Caco-2 (cell line): ENCODE data around the gene KHSRP. TPM values are rescaled to one million over a fixed set of nuclear protein-coding genes. Genes with fewer than 3 reads are reported as not detected.

Source experiments
- BruUV-seq: library from RNA; stranded (reverse); fragments of 400-500 nt; replicated peaks from 2 replicates; lab custom pipeline; 2021; lab: Mats Ljungman, UMichigan
- CTCF ChIA-PET: fragments of 300-600 bp; sonication (Branson Sonifier 250); formaldehyde crosslinking; loops from one replicate; lab custom pipeline; 2022; ENCODE audit warnings: antibody characterized with exemption; lab: Charles Lee
- POLR2A ChIA-PET: fragments of 300-600 bp; sonication (Branson Sonifier 250); formaldehyde crosslinking; loops from one replicate; lab custom pipeline; 2022; ENCODE audit warnings: antibody characterized with exemption; lab: Charles Lee
- DNase-seq, 2 experiments: peaks; one replicate each; pipeline versions ENCODE4 v3.0.0 to v3.0.0-alpha.2; 2020 to 2022
- H3K27me3 ChIP-seq: replicated peaks from 2 replicates; pipeline ENCODE4 v1.6.0; 2011; ENCODE audit warnings: low read length; ENCODE audit not compliant: control insufficient read depth, insufficient read depth
- H3K36me3 ChIP-seq: 2 replicates; pipeline ENCODE4 v1.5.1; 2011; ENCODE audit warnings: low read length; ENCODE audit not compliant: control insufficient read depth, insufficient read depth
- H3K4me1 ChIP-seq: fragments of 250-450 bp; sonication (Bioruptor Pico); 2 replicates; pipeline ENCODE4 v1.5.1; 2020; ENCODE audit warnings: mild to moderate bottlenecking
- H3K4me3 ChIP-seq: 2 replicates; pipeline ENCODE4 v1.5.1; 2011; ENCODE audit warnings: low read depth, mild to moderate bottlenecking, control low read depth, low read length
- H3K9me3 ChIP-seq: fragments of 250-450 bp; sonication (Bioruptor Pico); 2 replicates; pipeline ENCODE4 v1.5.1; 2020; ENCODE audit warnings: mild to moderate bottlenecking, moderate library complexity
- H3K27ac Mint-ChIP-seq: one replicate; pipeline ENCODE4 v1.8.0; 2022; ENCODE audit warnings: mixed read lengths; ENCODE audit not compliant: unreplicated experiment
- H3K27me3 Mint-ChIP-seq: one replicate; pipeline ENCODE4 v1.8.0; 2022; ENCODE audit warnings: mixed read lengths; ENCODE audit not compliant: insufficient read depth, unreplicated experiment
- H3K36me3 Mint-ChIP-seq: one replicate; pipeline ENCODE4 v1.8.0; 2022; ENCODE audit warnings: mild to moderate bottlenecking, mixed read lengths; ENCODE audit not compliant: insufficient read depth, unreplicated experiment
- H3K4me1 Mint-ChIP-seq: one replicate; pipeline ENCODE4 v1.8.0; 2022; ENCODE audit warnings: low read depth, mixed read lengths; ENCODE audit not compliant: unreplicated experiment
- H3K4me3 Mint-ChIP-seq: one replicate; pipeline ENCODE4 v1.8.0; 2022; ENCODE audit warnings: mild to moderate bottlenecking, moderate library complexity, mixed read lengths; ENCODE audit not compliant: unreplicated experiment
- H3K9me3 Mint-ChIP-seq: one replicate; pipeline ENCODE4 v1.8.0; 2022; ENCODE audit warnings: mixed read lengths; ENCODE audit not compliant: unreplicated experiment
- intact Hi-C: fragments of 100-400 bp; cut with micrococcal nuclease; formaldehyde crosslinking; loops from one replicate; pipeline ENCODE4 v1.10.0; 2022; ENCODE audit not compliant: unreplicated experiment
- total RNA-seq: library from RNA; stranded (reverse); gene quantifications from 2 replicates; pipeline ENCODE4 v1.2.3, GENCODE V29; 2022
- TF ChIP-seq, protein P1 (sequence below), 2 experiments: fragments of 200-600 bp in 1 of 2; IDR thresholded peaks; 1 replicate in 1 of 2; 2 replicates in 1 of 2; pipeline versions ENCODE4 v1.5.1 to v1.8.0; 2011 to 2022; ENCODE audit warnings: antibody characterized with exemption in 1 of 2, control low read depth in 1 of 2, inconsistent platforms in 1 of 2, low read depth in 1 of 2, low read length in 1 of 2, mild to moderate bottlenecking in 1 of 2, moderate library complexity in 1 of 2; ENCODE audit not compliant: insufficient read depth in 1 of 2, severe bottlenecking in 1 of 2, unreplicated experiment in 1 of 2

Gene KHSRP
- total RNA-seq, 1 experiment from 2014 or later = 610 TPM

DNA sequence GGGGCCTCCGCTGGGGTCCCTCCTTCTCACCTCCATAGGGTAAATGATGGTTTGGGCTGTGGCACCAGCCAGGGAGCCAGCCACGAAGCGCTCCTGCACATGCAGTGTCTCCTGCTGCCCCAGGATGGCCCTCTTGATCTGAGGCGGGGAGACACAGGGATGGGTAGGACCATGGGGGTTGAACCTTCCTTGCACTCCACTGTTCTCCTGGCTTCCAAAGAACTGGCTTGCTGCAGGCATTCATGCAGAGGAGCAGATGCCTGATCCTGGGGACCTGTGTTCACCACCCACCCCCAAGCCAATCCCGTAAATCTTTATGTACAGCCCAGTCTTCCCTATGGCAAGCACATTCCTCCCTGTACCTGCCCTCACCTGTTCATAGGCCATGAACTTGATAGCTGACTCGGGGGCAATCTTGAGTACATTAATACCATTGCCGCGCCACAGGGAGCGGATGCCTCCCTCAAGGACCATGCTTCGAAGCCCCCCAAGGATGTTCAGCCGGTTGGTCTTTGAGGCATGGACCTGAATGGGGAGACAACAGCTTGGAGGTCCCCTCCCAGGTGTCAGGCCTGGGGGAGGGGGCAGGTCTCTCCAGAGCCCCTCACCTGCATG is 29.4 kb upstream of the KHSRP start:
- H3K27me3 ChIP-seq = no peaks in the 10 kb centered on the region
- TF ChIP-seq, protein P1, sequence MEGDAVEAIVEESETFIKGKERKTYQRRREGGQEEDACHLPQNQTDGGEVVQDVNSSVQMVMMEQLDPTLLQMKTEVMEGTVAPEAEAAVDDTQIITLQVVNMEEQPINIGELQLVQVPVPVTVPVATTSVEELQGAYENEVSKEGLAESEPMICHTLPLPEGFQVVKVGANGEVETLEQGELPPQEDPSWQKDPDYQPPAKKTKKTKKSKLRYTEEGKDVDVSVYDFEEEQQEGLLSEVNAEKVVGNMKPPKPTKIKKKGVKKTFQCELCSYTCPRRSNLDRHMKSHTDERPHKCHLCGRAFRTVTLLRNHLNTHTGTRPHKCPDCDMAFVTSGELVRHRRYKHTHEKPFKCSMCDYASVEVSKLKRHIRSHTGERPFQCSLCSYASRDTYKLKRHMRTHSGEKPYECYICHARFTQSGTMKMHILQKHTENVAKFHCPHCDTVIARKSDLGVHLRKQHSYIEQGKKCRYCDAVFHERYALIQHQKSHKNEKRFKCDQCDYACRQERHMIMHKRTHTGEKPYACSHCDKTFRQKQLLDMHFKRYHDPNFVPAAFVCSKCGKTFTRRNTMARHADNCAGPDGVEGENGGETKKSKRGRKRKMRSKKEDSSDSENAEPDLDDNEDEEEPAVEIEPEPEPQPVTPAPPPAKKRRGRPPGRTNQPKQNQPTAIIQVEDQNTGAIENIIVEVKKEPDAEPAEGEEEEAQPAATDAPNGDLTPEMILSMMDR (IDR thresholded peaks at IDR 0.05; ENCODE audit: insufficient read depth in 1 of 2, low read depth in 1 of 2, low read length in 1 of 2, severe bottlenecking in 1 of 2, unreplicated experiment in 1 of 2) = no peak
- Mint-ChIP-seq H3K27me3 (no peaks in the 10 kb centered on the region), H3K27ac (no peak overlapping the region), H3K4me1 (peaks cover 7% of the 10 kb centered on the region), H3K9me3 (no peaks in the 10 kb centered on the region), H3K36me3 (peaks cover 60% of the 10 kb centered on the region), H3K4me3 (no peak overlapping the region)
- ChIA-PET CTCF (no interaction called here), POLR2A (no interaction called here)
- DNase-seq = no peak
- peaks cover 9% of the 10 kb centered on the region for H3K36me3 ChIP-seq
- H3K4me3 ChIP-seq = no peak overlapping the region
- BruUV-seq = no TSS peak
- H3K4me1 ChIP-seq = no peaks in the 10 kb centered on the region
- intact Hi-C loops = no loop called here
- H3K9me3 ChIP-seq = peaks cover 5% of the 10 kb centered on the region

DNA sequence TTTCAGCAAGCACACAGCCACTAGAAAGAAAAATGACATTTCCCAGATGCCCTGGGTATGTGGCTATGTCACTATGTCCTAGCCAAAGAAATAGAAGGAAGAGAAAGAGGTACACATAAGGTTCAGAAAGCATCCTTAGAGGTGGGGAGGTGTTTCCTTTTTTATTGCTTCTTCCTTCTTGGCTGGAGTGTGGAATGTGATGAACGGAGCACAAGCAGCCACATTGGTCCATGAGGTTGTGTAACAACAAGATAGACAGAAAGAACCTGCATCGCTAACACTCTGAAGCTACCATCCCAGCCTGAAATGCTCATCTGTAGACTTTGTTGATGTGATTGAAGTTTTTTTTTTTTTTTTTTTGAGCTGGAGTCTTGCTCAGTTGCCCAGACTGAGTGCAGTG is 28.3 kb upstream of the KHSRP start:
- POLR2A ChIA-PET = interaction anchor here (0.8 kb wide), 1 partner anchor 23 kb away, joined by 3 read pairs; no protein-coding TSS in a partner anchor
- H3K27ac Mint-ChIP-seq = no peak overlapping the region
- peaks cover 60% of the 10 kb centered on the region for H3K36me3 Mint-ChIP-seq

DNA sequence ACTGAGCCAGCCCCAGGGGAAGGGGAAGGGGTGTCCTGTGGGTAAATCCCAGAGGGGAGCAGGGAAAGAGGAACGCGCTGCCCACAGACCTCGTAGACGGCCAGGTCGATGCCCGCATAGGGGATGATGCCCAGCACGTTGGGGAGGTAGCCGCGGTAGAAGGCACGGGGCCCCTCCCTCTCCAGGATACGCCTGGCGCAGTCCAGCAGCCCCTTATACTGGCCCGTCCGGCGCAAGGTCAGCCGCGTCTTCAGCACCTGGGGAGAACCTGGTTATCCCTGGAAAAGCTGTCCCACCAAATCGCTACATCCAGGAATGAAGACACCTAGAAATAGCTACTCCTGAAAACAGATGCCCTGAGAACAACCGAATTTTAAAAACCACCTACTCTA is 27.6 kb upstream of the KHSRP start:
- Histone ChIP-seq H3K27me3 (no peaks in the 10 kb centered on the region), H3K9me3 (peaks cover 5% of the 10 kb centered on the region), H3K4me1 (no peaks in the 10 kb centered on the region), H3K36me3 (peaks cover 8% of the 10 kb centered on the region), H3K4me3 (no peak overlapping the region)
- CTCF ChIA-PET = no interaction called here
- no peaks in the 10 kb centered on the region for H3K9me3 Mint-ChIP-seq
- TF ChIP-seq, protein P1 (IDR thresholded peaks at IDR 0.05; ENCODE audit: insufficient read depth in 1 of 2, low read depth in 1 of 2, low read length in 1 of 2, severe bottlenecking in 1 of 2, unreplicated experiment in 1 of 2) = no peak
- DNase-seq = no peak
- no peak overlapping the region for H3K4me3 Mint-ChIP-seq
- H3K4me1 Mint-ChIP-seq = no peaks in the 10 kb centered on the region
- no peak overlapping the region for H3K27ac Mint-ChIP-seq
- H3K27me3 Mint-ChIP-seq = no peaks in the 10 kb centered on the region
- intact Hi-C loops = no loop called here
- POLR2A ChIA-PET = no interaction called here
- peaks cover 60% of the 10 kb centered on the region for H3K36me3 Mint-ChIP-seq
- no TSS peak for BruUV-seq

More for the DNA sequence above, 28.3 kb upstream of the KHSRP start:
- Histone ChIP-seq H3K27me3 (no peaks in the 10 kb centered on the region), H3K9me3 (peaks cover 5% of the 10 kb centered on the region), H3K36me3 (peaks cover 9% of the 10 kb centered on the region), H3K4me1 (no peaks in the 10 kb centered on the region), H3K4me3 (no peak overlapping the region)
- DNase-seq = no peak
- TF ChIP-seq, protein P1 (IDR thresholded peaks at IDR 0.05; ENCODE audit: insufficient read depth in 1 of 2, low read depth in 1 of 2, low read length in 1 of 2, severe bottlenecking in 1 of 2, unreplicated experiment in 1 of 2) = no peak
- CTCF ChIA-PET = no interaction called here
- no peaks in the 10 kb centered on the region for H3K27me3 Mint-ChIP-seq
- no peak overlapping the region for H3K4me3 Mint-ChIP-seq
- no TSS peak for BruUV-seq
- intact Hi-C loops = no loop called here
- H3K9me3 Mint-ChIP-seq = no peaks in the 10 kb centered on the region
- H3K4me1 Mint-ChIP-seq = no peaks in the 10 kb centered on the region
